T follicular helper cell (primary cell): ENCODE data around the gene ALKBH4.
"Not testable (repeated sequence)": the region's sequence is repeated elsewhere in the genome, so short reads cannot be mapped to it uniquely, and the experiment has no call there.

Source experiments
- DNase-seq: peaks from one replicate; pipeline ENCODE4 v3.0.0-alpha.2; 2020; ENCODE audit warnings: low read depth

ALKBH4 gene

GRCh38 chr7:102454932-102455331 is 9.7 kb downstream of the ALKBH4 start:
- not testable (repeated sequence) for DNase-seq

DNA sequence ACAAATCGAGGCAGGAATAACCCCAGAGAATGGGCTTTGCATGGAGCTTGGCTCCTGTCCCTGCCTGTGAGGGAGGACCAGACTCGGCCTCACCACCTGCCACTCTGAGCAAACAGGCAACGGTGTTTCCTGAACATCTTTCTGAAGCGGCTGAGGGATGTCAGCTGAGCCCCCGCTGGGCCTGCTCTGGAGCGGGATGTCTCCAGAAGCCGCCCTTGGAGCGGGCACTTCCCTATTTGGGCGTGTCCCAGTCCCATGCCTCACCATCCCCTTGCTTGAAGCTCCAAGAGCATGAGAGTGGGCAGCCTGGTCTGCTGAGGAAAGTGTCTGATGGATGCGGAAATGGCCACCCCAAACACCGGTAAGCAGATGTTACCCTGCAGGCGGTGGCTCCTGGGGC is 10.2 kb downstream of the ALKBH4 start:
- no peak for DNase-seq

- DNase-seq, result no peak
Observed at GRCh38 chr7:102453319-102453718, 11.3 kb downstream of the ALKBH4 start.

DNA sequence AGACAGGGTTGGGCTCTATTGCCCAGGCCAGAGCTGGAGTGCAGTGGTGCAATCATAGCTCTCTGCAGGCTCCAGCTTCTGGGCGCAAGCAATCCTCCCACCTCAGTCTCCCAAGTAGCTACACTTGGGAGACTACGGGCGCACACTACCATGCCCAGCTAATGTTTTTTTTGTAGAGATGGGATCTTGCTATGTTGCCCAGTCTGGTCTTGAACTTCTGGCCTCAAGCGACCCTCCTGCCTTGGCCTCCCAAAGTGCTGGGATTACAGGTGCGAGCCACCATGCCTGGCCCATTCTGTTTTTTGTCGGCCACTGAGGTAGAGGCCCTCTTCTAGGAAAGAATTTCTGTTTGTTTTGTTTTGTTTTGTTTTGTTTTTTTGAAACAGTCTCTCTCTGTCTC is 12.2 kb downstream of the ALKBH4 start:
- no peak for DNase-seq

DNA sequence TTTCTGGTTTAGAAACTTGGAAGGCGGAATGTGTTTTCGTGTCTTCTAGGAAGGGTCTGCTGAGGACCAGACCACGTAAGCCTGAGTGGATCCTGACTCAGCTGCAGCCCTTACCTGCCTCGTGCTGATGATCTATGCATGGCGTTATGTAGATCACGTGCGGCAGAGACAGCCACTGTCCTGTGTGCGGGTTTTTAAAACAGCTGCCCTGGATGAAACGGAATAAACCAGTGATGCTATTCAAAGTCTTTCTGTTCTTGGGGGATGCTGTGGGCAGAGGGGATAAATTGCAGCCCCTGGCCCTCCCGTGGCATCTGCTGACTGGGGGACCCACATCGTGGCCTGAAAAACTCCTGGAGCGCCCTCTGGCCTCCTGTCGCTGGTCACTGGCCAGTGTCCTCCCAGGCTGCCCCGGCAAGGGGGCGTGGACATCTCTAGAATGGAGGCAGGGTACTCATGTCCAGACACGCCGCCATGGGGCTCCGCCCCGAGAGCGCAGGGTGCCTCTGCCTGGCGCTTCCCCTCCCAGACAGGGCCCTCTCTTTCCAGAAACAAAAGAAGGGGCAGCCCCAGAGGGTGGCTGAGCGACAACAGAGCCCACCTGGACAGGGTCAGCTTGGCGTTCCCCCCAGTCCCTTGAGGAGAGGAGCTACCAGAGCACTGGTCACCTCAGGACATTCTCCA is 13.2 kb downstream of the ALKBH4 start:
- DNase-seq, result no peak

DNA sequence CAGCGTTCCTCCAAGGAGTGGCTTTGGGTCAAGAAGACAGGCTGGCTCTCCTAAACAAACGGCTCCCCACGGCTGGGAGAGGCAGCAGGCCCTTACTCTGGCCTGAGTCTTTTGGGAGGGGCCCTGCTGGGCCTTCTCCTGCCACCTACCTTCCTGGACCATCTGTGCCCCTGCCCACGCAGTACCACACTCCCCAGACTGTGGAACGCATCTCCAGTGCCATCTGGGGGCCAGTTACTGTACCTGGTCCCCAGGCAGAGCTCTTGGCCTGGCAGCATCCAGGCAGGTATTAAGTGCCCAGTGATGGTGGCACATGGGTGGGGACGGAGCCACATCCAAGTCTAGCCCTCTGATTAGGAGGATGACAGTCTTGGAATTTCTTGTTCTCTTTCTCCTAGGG is 14.4 kb downstream of the ALKBH4 start:
- DNase-seq, result peak; percentile 39

DNA sequence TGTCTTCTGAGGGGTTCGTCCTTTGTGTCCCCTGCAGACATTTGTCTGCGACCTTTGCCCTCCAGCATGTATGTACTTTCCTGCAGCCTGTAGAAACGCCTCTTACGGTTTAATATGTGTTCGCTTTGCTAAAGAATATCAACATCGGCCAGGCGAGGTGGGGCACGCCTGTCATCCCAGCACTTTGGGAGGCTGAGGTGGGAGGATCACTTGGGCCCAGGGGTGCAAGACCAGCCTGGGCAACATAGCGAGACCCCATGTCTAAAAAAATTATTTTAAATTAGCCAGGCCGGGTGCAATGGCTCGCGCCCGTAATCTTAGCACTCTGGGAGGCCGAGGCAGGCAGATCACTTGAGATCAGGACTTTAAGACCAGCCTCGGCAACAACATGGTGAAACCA is 15.5 kb downstream of the ALKBH4 start:
- no peak for DNase-seq

- no peak for DNase-seq
Observed at GRCh38 chr7:102447311-102447710, 17.4 kb downstream of the ALKBH4 start.

- DNase-seq, result no peak
Observed at GRCh38 chr7:102446387-102447156, 18.1 kb downstream of the ALKBH4 start.

DNA sequence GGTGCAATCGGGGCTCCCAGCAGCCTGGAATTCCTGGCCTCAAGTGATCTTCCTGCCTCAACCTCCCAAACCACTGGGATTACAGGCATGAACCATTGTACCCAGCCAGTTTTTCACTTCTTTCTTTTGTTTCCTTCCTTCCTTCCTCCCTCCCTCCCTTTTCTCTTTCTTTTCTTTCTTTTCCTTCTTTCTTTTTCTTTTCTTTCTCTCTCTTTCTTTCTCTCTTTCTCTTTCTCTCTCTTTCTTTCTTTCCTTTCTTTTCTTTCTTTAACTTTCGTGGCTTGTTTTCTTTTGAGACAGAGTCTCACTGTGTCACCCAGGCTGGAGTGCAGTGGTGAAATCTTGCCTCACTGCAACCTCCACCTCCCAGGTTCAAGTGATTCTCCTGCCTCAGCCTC is 19.0 kb downstream of the ALKBH4 start:
- no peak for DNase-seq

DNA sequence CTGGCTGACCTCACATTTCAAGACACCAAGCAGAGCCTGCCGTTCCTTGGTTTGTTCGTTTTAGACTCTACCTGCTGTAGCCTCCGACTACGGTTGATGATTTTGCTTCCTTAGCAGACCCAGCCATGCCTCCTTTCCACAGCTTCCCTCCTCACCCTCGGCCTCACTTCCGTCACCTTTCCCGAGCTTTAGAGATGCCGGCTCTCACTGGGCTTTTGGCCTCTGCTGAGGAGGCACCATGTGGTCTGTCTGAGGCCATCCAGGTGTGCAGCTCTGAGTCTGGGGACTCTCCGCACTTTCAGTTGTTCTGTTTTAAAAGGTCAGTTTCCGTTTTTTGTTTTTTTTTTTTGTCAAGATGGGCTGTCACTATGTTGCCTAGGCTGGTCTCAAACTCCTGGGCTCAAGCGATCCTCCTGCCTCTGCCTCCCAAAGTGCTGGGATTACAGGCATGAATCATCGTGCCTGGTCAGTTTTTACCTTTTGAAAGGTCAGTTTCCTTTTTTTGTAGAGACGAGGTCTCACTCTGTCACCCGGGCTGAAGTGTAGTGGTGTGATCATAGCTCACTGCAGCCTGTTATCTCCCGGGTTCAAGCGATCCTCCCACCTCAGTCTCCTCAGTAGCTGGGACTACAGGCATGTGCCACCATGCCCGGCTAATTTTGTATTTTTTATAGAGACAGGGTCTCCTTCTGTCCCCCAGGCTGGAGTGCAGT is 19.5 kb downstream of the ALKBH4 start:
- DNase-seq, result no peak

- DNase-seq, result no peak
Observed at GRCh38 chr7:102439963-102440795, 24.5 kb downstream of the ALKBH4 start.

DNA sequence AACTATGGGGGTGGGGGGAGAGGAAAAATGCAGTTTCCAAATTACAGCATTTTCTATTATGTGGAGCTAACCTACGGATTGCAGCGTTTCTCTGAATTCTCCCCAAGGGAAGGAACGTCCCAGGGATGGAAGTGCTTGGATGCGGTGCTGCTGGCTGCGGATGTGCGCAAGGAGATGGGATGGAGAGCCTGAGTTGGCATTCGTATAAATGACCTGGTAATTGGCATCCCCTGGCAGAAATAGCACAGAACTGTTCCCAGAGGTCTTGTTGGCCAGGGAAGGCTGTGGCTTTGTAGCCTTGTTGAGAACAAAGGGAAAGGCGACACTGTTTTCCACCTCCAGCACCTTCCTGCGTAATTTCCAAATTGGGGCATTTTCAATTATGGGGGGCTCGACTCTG is 28.5 kb downstream of the ALKBH4 start:
- DNase-seq, result no peak

DNA sequence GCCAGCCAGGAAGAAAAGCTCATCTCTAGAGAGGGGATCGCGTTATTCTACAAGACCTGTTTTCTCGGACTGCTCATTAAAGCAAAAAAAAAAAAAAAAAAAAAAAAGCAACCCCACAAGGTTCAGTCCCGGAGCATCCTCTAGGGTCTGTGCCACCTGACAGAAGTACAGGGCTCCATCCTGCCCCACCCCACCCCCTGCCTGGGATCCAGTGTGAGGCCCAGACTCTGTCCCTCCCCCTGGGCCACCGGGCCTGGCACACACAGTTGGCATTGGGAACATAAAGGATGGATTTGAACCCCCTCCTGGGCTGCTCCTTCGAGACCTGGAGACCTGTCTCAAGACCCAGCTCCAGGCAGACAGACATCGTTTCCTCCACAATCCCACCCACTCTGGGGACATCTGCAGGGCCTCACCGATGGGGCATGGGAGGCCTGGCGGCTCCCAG is 30.6 kb downstream of the ALKBH4 start:
- DNase-seq, result no peak

DNA sequence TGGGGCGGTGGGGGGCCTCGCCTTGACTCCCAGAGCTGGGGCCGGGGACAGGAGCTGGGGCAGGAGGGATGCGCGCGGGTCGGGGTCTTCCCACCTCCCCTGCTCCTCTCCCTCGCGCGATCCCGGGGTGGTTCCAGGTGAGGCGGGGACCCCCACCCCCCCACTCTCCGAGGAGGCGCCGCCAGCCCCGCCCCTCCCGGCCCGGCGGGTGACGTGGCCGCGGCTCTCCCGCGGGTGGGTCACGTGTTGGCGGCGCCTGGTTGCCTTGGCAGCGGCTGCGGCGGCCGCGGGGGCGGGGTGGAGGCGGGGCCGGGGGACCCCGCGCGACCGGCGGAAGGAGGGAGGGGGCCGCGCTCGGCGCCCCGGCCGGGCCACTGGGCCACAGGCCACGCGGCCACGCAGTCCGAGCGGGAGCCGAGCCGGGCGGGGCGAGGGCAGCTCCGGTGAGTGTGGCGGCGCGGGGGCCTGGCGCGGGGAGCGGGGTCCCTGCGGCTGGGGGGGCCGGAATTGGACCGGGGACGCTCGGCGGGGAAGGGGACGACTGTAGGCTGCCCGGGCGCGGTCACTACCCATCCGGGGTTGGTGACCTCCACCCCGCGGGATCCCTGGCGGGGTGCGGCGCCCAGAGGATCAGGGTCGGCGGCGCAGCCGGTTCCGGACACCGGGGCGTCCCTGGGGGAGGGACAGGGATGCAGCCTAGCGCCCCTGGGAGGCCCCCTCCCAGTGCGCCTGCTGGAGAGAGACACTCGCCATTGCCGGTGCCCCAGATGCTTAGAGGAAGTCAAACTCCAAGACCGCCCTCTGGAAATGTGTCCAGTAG is 31.2 kb downstream of the ALKBH4 start, which contains the start of gene ORAI2:
TSS of gene ORAI2 (plus strand) at position 357 of the 820 bp plus-strand sequence. CDS start 5,382 bp downstream, outside the sequence.
- DNase-seq, result peak; percentile 83

GRCh38 chr7:102432442-102433218 is 32.0 kb downstream of the ALKBH4 start:
- no peak for DNase-seq

- peak; percentile 65 for DNase-seq
Observed at GRCh38 chr7:102431617-102432298, 32.9 kb downstream of the ALKBH4 start.

- no peak for DNase-seq
Observed at GRCh38 chr7:102429141-102429899, 35.3 kb downstream of the ALKBH4 start.

DNA sequence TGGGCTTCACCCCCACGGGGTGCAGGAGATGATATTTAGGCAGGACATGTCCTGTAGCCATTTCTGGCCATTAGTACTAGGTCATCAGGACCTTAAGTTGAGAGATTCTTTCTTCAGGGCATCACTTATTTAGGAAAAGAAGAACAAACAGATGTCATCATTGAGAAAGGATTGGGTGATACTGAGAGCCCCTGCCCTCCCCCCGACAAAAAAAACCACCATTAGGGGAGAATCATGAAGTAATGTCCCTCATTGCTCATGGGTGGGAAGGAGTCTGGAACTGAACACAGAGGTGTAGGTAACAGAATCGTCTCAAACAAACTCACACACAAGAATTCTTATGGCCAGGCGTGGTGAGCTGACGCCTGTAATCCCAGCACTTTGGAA is 37.7 kb downstream of the ALKBH4 start:
- DNase-seq, result no peak
